ENCODE data around the gene FAU.

DNA sequence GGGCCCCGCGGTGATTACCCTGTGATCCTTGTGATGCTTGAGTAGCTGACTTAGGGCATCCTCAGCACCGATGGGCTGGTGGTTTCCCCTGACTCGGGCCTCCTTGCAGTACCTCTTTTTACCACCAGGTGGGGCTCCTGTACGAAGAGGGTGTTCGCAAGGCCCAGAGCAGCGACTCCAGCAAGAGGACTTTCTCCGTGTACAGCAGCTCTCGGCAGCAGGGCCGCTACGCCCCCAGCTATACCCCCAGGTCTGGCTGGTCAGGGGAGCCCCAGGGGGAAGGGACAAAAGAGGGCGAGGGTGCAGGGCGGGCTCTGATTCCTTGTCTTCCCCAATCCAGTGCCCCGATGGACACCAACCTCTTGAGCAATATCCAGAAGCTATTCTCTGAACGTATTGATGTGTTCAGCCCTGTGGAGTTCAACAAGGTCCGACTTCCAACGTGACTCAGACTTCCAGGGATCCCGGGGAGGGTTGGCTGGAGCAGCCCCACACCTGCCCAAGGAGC lies 11.5 kb downstream of the FAU start:
- TF ChIP-seq, protein P1, sequence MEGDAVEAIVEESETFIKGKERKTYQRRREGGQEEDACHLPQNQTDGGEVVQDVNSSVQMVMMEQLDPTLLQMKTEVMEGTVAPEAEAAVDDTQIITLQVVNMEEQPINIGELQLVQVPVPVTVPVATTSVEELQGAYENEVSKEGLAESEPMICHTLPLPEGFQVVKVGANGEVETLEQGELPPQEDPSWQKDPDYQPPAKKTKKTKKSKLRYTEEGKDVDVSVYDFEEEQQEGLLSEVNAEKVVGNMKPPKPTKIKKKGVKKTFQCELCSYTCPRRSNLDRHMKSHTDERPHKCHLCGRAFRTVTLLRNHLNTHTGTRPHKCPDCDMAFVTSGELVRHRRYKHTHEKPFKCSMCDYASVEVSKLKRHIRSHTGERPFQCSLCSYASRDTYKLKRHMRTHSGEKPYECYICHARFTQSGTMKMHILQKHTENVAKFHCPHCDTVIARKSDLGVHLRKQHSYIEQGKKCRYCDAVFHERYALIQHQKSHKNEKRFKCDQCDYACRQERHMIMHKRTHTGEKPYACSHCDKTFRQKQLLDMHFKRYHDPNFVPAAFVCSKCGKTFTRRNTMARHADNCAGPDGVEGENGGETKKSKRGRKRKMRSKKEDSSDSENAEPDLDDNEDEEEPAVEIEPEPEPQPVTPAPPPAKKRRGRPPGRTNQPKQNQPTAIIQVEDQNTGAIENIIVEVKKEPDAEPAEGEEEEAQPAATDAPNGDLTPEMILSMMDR (IDR thresholded peaks at IDR 0.05 in 2 of 3, conservative IDR thresholded peaks at IDR 0.05 in 1 of 3; ENCODE audit: borderline replicate concordance in 1 of 3, insufficient read depth in 1 of 3, low read depth in 2 of 3, low read length in 2 of 3) = peak in 2 of 3 experiments; percentile 94 to 97; a peak in 4 of 6 replicates
- no peak for TF ChIP-seq EZH2 (IDR thresholded peaks at IDR 0.05)
- TF ChIP-seq EZH2phosphoT487 (IDR thresholded peaks at IDR 0.05; ENCODE audit: borderline replicate concordance) = no peak
- TF ChIP-seq, protein P2, sequence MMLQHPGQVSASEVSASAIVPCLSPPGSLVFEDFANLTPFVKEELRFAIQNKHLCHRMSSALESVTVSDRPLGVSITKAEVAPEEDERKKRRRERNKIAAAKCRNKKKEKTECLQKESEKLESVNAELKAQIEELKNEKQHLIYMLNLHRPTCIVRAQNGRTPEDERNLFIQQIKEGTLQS (IDR thresholded peaks at IDR 0.05) = no peak
- no peak for TF ChIP-seq POLR2A (IDR thresholded peaks at IDR 0.05; ENCODE audit: borderline replicate concordance, extremely low read depth, insufficient read depth, insufficient read length)
- no peak for TF ChIP-seq JUND (IDR thresholded peaks at IDR 0.05)
- TF ChIP-seq RAD21 (IDR thresholded peaks at IDR 0.05; ENCODE audit: low read depth) = no peak
- TF ChIP-seq, protein P3, sequence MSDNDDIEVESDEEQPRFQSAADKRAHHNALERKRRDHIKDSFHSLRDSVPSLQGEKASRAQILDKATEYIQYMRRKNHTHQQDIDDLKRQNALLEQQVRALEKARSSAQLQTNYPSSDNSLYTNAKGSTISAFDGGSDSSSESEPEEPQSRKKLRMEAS (IDR thresholded peaks at IDR 0.05) = no peak
- no peak for TF ChIP-seq CEBPB (IDR thresholded peaks at IDR 0.05; ENCODE audit: low read depth)
- TF ChIP-seq YY1 (IDR thresholded peaks at IDR 0.05; ENCODE audit: extremely low read depth, insufficient replicate concordance, low read depth, low read length) = peak; percentile 25
- no peak; the same call in 1 of the 2 replicates for TF ChIP-seq POLR2AphosphoS5 (IDR thresholded peaks at IDR 0.05; ENCODE audit: low read depth, low read length)
- TF ChIP-seq, protein P4, sequence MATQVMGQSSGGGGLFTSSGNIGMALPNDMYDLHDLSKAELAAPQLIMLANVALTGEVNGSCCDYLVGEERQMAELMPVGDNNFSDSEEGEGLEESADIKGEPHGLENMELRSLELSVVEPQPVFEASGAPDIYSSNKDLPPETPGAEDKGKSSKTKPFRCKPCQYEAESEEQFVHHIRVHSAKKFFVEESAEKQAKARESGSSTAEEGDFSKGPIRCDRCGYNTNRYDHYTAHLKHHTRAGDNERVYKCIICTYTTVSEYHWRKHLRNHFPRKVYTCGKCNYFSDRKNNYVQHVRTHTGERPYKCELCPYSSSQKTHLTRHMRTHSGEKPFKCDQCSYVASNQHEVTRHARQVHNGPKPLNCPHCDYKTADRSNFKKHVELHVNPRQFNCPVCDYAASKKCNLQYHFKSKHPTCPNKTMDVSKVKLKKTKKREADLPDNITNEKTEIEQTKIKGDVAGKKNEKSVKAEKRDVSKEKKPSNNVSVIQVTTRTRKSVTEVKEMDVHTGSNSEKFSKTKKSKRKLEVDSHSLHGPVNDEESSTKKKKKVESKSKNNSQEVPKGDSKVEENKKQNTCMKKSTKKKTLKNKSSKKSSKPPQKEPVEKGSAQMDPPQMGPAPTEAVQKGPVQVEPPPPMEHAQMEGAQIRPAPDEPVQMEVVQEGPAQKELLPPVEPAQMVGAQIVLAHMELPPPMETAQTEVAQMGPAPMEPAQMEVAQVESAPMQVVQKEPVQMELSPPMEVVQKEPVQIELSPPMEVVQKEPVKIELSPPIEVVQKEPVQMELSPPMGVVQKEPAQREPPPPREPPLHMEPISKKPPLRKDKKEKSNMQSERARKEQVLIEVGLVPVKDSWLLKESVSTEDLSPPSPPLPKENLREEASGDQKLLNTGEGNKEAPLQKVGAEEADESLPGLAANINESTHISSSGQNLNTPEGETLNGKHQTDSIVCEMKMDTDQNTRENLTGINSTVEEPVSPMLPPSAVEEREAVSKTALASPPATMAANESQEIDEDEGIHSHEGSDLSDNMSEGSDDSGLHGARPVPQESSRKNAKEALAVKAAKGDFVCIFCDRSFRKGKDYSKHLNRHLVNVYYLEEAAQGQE (IDR thresholded peaks at IDR 0.05; ENCODE audit: low read depth) = no peak

All from HCT116 (cell line).